ENCODE data around the gene MED23. TPM values are rescaled to one million over a fixed set of nuclear protein-coding genes. Genes with fewer than 3 reads are reported as not detected.

Gene MED23
- total RNA-seq, 4 donors from 2014 or later = 24.1 to 32.3 (median 32.1) TPM

- no peak for TF ChIP-seq CTCF (IDR thresholded peaks at IDR 0.05; ENCODE audit: low read depth)
Observed at GRCh38 chr6:131651782-131652181, 23.7 kb upstream of the MED23 start.

GRCh38 chr6:131646249-131646670, 18.2 kb upstream of the MED23 start:
- TF ChIP-seq CTCF (IDR thresholded peaks at IDR 0.05; ENCODE audit: low read depth) = no peak

- no peak for TF ChIP-seq CTCF (IDR thresholded peaks at IDR 0.05; ENCODE audit: low read depth)
Observed at GRCh38 chr6:131645846-131646245, 17.8 kb upstream of the MED23 start.

DNA sequence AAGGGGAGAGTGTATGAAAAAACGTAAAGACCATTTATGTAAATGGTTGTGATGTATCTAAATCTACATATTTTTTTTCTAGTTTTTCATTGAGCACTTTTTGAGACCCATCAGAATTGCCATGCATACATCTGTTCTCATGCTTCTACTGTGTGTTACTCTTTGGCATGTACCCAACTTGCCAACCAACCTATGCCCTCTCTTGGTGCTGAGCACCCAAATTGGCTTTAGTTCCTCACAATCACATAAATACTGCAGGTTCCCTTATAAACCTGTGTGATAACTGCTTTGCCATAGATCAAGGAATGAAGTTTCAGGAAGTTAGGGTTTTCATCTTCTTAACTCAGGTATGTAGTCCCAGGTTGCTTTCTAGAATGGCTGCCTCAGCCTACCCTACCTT, 16.9 kb upstream of the MED23 start:
- TF ChIP-seq CTCF (IDR thresholded peaks at IDR 0.05; ENCODE audit: low read depth) = no peak

GRCh38 chr6:131643855-131644460, 15.9 kb upstream of the MED23 start:
- TF ChIP-seq CTCF (IDR thresholded peaks at IDR 0.05; ENCODE audit: low read depth) = no peak

- TF ChIP-seq CTCF (IDR thresholded peaks at IDR 0.05; ENCODE audit: low read depth) = no peak
Observed at GRCh38 chr6:131642987-131643611, 15.1 kb upstream of the MED23 start.

GRCh38 chr6:131642565-131642964, 14.5 kb upstream of the MED23 start:
- no peak for TF ChIP-seq CTCF (IDR thresholded peaks at IDR 0.05; ENCODE audit: low read depth)

Data from subcutaneous adipose tissue (tissue), 4 donors.